Thoracic aorta (tissue), 2 donors: Measurements from ENCODE around the gene PHACTR1. TPM values are rescaled to one million over a fixed set of nuclear protein-coding genes. Genes with fewer than 3 reads are reported as not detected.

Experiments
- ATAC-seq: fragments of 150-250 bp; one replicate; pipeline ENCODE4 v1.8.0; 2017; ENCODE audit warnings: low read depth; ENCODE audit not compliant: insufficient number of reproducible peaks, low FRiP score
- DNase-seq: peaks from one replicate; pipeline ENCODE4 v3.0.0-alpha.2; 2020; ENCODE audit warnings: low spot score
- H3K27ac ChIP-seq, 2 donors: fragments of 200-600 bp; sonication (generic); 1 replicate in 1 of 2; 2 replicates in 1 of 2; pipeline ENCODE4 v1.5.1; 2016; ENCODE audit warnings: mild to moderate bottlenecking in 2 of 2, moderate library complexity in 2 of 2
- H3K27me3 ChIP-seq: fragments of 200-600 bp; sonication (generic); replicated peaks from 2 replicates; pipeline ENCODE4 v1.6.0; 2016; ENCODE audit warnings: mild to moderate bottlenecking; ENCODE audit not compliant: insufficient read depth
- H3K36me3 ChIP-seq: fragments of 200-600 bp; sonication (generic); one replicate; pipeline ENCODE4 v1.5.1; 2016
- H3K4me1 ChIP-seq, 2 donors: fragments of 200-600 bp; sonication (generic); 1 replicate in 1 of 2; 2 replicates in 1 of 2; pipeline versions ENCODE4 v1.5.1 to v1.6.0; 2016; ENCODE audit warnings: low read depth in 2 of 2, mild to moderate bottlenecking in 1 of 2; ENCODE audit not compliant: control insufficient read depth in 1 of 2
- H3K4me3 ChIP-seq: fragments of 200-600 bp; sonication (generic); 2 replicates; pipeline ENCODE4 v1.5.1; 2016; ENCODE audit warnings: mild to moderate bottlenecking
- H3K9me3 ChIP-seq: fragments of 200-600 bp; sonication (generic); 2 replicates; pipeline ENCODE4 v1.5.1; 2016
- total RNA-seq, 2 donors: library from RNA; depleted of rRNA; stranded (reverse); fragments of >200 nt; gene quantifications; one replicate each; pipeline versions ENCODE4 v1.1.0 to v1.2.3, GENCODE V29; 2016
- TF ChIP-seq, protein P1 (sequence below): fragments of 200-600 bp; sonication (generic); IDR thresholded peaks from one replicate; pipeline ENCODE4 v1.5.1; 2019; ENCODE audit warnings: antibody characterized with exemption

The PHACTR1 gene
- total RNA-seq, 2 donors from 2014 or later, result 42.9 to 69.1 TPM

DNA sequence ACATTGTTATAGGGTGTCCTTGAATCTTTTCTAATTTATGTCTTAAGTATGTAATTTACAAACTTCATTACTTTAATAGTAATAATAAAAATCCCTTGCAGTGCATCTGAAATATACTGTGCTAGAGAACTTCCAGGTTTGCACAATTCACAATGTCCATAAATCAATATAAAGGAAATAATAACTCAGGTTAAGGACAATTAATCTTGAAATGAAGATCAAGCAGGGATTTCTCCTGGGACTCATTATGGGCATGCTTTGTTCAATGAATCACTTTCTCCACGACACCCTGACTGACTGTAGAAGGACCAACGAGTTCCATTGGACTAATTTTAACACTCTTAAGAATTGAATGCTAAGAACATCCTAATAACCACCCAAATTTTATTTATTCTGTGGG lies 110.0 kb downstream of the PHACTR1 start:
- Histone ChIP-seq H3K27me3 (no peaks in the 10 kb centered on the region), H3K4me1 (no peaks in the 10 kb centered on the region), H3K9me3 (no peaks in the 10 kb centered on the region), H3K4me3 (no peak overlapping the region), H3K36me3 (no peaks in the 10 kb centered on the region), H3K27ac (no peak overlapping the region)
- TF ChIP-seq, protein P1, sequence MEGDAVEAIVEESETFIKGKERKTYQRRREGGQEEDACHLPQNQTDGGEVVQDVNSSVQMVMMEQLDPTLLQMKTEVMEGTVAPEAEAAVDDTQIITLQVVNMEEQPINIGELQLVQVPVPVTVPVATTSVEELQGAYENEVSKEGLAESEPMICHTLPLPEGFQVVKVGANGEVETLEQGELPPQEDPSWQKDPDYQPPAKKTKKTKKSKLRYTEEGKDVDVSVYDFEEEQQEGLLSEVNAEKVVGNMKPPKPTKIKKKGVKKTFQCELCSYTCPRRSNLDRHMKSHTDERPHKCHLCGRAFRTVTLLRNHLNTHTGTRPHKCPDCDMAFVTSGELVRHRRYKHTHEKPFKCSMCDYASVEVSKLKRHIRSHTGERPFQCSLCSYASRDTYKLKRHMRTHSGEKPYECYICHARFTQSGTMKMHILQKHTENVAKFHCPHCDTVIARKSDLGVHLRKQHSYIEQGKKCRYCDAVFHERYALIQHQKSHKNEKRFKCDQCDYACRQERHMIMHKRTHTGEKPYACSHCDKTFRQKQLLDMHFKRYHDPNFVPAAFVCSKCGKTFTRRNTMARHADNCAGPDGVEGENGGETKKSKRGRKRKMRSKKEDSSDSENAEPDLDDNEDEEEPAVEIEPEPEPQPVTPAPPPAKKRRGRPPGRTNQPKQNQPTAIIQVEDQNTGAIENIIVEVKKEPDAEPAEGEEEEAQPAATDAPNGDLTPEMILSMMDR, result no peak
- DNase-seq (no peak), ATAC-seq (no peak)

DNA sequence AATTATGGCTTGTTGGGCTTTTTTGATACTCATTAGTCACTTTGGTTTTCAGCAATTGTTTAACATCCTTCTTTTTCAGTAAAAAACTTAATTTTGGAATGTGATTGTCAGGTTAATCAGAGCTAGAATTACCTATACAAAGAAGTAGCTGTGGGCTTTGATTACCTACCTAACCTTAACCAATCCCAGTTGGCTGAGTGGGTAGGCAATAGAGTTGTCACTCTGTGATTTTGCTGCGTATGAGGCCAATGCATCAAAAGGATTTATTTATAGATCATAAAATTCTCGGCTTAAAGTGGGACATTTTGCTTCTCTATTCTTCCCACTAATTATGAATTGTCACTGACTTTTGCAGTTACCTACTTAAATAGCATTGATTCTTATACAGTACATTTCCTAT lies 111.4 kb downstream of the PHACTR1 start:
- Histone ChIP-seq H3K9me3 (no peaks in the 10 kb centered on the region), H3K27ac (no peak overlapping the region), H3K27me3 (no peaks in the 10 kb centered on the region), H3K4me1 (no peaks in the 10 kb centered on the region), H3K36me3 (no peaks in the 10 kb centered on the region), H3K4me3 (no peak overlapping the region)
- ATAC-seq (no peak), DNase-seq (no peak)
- TF ChIP-seq, protein P1, result no peak

DNA sequence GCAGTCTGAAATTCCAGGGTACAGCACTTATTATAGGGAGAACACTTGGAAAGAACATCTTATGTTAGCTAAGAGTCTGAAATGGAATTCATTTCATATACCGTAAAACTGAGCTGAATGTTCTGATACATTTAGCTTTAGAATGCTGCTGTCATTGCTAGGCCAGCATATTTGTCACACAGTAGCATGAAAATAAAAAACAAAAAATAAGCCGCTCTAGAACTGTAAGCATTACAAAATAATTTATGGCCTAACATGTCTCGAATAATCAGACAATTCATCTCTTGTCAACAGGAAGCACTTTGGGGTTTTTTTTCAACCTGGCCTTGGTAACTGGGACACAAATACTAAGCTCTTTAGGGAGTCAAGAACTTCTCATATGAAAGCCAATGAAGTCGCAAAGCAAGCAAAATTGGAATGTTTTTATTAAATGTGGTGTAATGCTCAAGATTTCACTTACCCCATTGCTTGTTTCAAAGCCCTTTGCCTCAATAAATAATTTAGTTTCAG lies 115.7 kb downstream of the PHACTR1 start:
- no peak for DNase-seq
- no peaks in the 10 kb centered on the region for H3K36me3 ChIP-seq
- TF ChIP-seq, protein P1, result no peak
- H3K27ac ChIP-seq, result no peak overlapping the region
- no peak overlapping the region for H3K4me3 ChIP-seq
- no peaks in the 10 kb centered on the region for H3K4me1 ChIP-seq
- no peak for ATAC-seq
- no peaks in the 10 kb centered on the region for H3K27me3 ChIP-seq
- no peaks in the 10 kb centered on the region for H3K9me3 ChIP-seq

DNA sequence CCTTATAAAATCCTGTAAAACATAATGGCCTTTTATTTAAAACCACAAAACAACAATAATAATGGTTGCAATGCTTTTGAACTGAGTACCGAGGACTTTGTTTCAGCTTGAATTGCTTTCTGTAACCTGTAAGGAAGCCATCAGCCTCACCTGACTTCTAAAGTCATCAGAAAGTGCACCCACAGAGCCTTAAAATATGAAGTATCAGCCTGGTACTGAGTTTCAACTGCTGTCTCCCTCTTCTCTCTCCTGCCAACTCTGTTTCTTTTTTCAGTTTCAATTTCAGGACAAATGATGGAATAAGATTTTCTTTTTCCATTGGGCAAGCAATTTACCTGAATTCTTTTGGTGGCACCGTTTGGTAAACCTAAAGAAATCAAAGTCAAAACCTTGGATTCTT lies 119.4 kb downstream of the PHACTR1 start:
- Histone ChIP-seq H3K4me1 (no peaks in the 10 kb centered on the region), H3K27me3 (no peaks in the 10 kb centered on the region), H3K27ac (no peak overlapping the region), H3K36me3 (no peaks in the 10 kb centered on the region), H3K9me3 (peaks cover 10% of the 10 kb centered on the region), H3K4me3 (no peak overlapping the region)
- TF ChIP-seq, protein P1, result no peak
- DNase-seq (no peak), ATAC-seq (no peak)

DNA sequence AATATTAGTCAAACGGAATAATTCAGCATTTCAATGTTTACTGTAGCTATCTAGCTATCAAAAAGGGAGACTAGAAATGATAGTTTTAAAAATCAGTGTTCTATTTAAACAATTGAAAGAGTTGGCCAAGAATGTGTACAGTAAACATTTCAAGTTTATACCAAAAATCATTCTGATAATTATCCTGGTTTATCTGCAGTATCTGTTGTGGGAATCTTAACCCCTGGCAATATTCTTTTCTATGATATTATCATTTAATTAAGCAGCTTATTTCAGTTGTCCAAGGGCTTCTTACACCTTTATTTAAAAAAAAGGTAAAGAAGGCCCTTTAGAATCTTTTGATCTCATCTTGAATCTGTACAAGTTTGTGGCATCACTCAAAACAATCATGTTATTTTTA lies 125.1 kb downstream of the PHACTR1 start:
- TF ChIP-seq, protein P1, result no peak
- Histone ChIP-seq H3K27ac (no peak overlapping the region), H3K36me3 (no peaks in the 10 kb centered on the region), H3K27me3 (no peaks in the 10 kb centered on the region), H3K4me3 (no peak overlapping the region), H3K4me1 (no peaks in the 10 kb centered on the region), H3K9me3 (peaks cover 10% of the 10 kb centered on the region)
- no peak for DNase-seq
- ATAC-seq, result no peak
